SK-N-SH treated with all-trans-retinoic acid at 6 μM for 48 hours (cell line): ENCODE results near the gene GPC3.

Source experiments
- CSDC2 ChIP-seq: fragments of 250-450 bp; sonication (Bioruptor Pico); IDR thresholded peaks from 2 replicates; pipeline ENCODE4 v1.5.0; 2020; ENCODE audit warnings: mild to moderate bottlenecking, moderate library complexity
- RARB ChIP-seq: fragments of 250-450 bp; sonication (Bioruptor Pico); IDR thresholded peaks from 2 replicates; pipeline ENCODE4 v1.8.0; 2021; ENCODE audit warnings: mild to moderate bottlenecking, moderate library complexity
- ZC3H10 ChIP-seq: fragments of 250-450 bp; sonication (Bioruptor Pico); IDR thresholded peaks from 2 replicates; pipeline ENCODE4 v1.5.1; 2021; ENCODE audit warnings: mild to moderate bottlenecking, moderate library complexity

DNA sequence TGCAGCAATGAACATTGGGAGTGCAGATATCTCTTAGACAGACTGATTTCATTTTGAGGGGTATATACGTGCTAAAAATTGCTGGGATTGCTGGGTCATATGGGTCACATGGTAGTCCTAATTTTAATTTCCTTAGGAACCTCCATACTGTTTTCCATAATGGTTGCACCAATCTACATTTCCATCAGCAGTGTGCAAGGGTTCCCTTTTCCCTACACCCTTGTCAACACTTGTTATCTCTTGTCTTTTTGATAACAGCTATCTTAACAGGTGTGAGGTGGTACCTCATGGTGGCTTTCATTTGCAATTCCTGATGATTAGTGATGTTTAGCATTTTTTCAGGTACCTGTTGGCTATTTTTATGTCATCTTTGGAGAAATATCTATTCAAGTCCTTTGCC is 57.0 kb downstream of the GPC3 start:
- TF ChIP-seq RARB (CRISPR knock-in tag) (no peak), ZC3H10 (no peak), CSDC2 (CRISPR knock-in tag) (no peak)
